Right lobe of liver (tissue), 6 donors: ENCODE data around the gene DNAAF3. TPM values are rescaled to one million over a fixed set of nuclear protein-coding genes. Genes with fewer than 3 reads are reported as not detected.
A peak's percentile ranks its signal among the peaks of the same experiment; 100 is the strongest.

Source experiments
- ATAC-seq, 4 donors: fragments of 200-7000 bp; cut with Tn5 transposase; one replicate each; pipeline ENCODE4 v1.9.1; 2020; ENCODE audit warnings: mild to moderate bottlenecking in 4 of 4, moderate library complexity in 4 of 4
- DNase-seq, 3 donors: peaks; one replicate each; pipeline ENCODE4 v3.0.0-alpha.2; 2020
- H3K27ac ChIP-seq, 3 donors: fragments of 200-600 bp; one replicate each; pipeline ENCODE4 v1.8.0; 2022
- H3K27me3 ChIP-seq, 2 donors: fragments of 200-600 bp; one replicate each; pipeline ENCODE4 v1.8.0; 2022
- H3K36me3 ChIP-seq, 4 donors: fragments of 200-600 bp; sonication (generic) in 1 of 4; one replicate each; pipeline versions ENCODE4 v1.5.1 to v1.8.0; 2017 to 2022; ENCODE audit warnings: control low read depth in 1 of 4
- H3K4me1 ChIP-seq, 4 donors: fragments of 200-600 bp; sonication (generic) in 1 of 4; one replicate each; pipeline versions ENCODE4 v1.5.1 to v1.8.0; 2017 to 2022; ENCODE audit warnings: control low read depth in 1 of 4
- H3K4me3 ChIP-seq, 3 donors: fragments of 200-600 bp; one replicate each; pipeline ENCODE4 v1.8.0; 2022
- H3K9me3 ChIP-seq, 4 donors: fragments of 200-600 bp; sonication (generic) in 1 of 4; one replicate each; pipeline versions ENCODE4 v1.5.1 to v1.8.0; 2017 to 2022; ENCODE audit warnings: control low read depth in 1 of 4
- CTCF ChIP-seq, 4 donors: fragments of 200-600 bp in 3 of 4; fragments of 450-650 bp in 1 of 4; IDR thresholded peaks; one replicate each; pipeline versions ENCODE4 v1.5.1 to v1.8.0; 2016 to 2022; ENCODE audit warnings: antibody characterized with exemption in 4 of 4, mild to moderate bottlenecking in 2 of 4
- POLR2A ChIP-seq: fragments of 450-650 bp; IDR thresholded peaks from one replicate; pipeline ENCODE4 v1.6.1; 2017; ENCODE audit warnings: antibody characterized with exemption, mild to moderate bottlenecking
- WGBS: methylation state at CpG from one replicate; pipeline ENCODE4 v1.1.6; 2018; ENCODE audit warnings: low coverage, low lambda C conversion rate; ENCODE audit not compliant: insufficient coverage; ENCODE audit errors: missing lambda C conversion rate; 5-methylcytosine and 5-hydroxymethylcytosine counted together
- intact Hi-C, 2 donors: fragments of 100-400 bp; cut with DNase I; formaldehyde crosslinking; loops; one replicate each; pipeline versions ENCODE4 v1.11.2 to v1.14.1; 2022
- total RNA-seq, 6 experiments: library from RNA; depleted of rRNA in 2 of 6; stranded (reverse); fragments of >200 nt in 2 of 6; fragmentation: NEBNext Ultra II Directional in 3 of 6; extraction: Animal tissue kit (Norgen Biotek cat#: 25700) in 3 of 6; gene quantifications; one replicate each; pipeline versions ENCODE4 v1.1.0 to v1.2.4, GENCODE V29; 2016 to 2023
- donor health status: DM: no; HTN: yes; CAD: no.
- donor health status: DM: no; HTN: no; CAD: no.
- donor health status: DM: no; HTN: no; CAD: no.
- donor health status: DM: no; HTN: yes; CAD: no.
- donor health status: DM: no; HTN: yes; CAD: no.

Gene DNAAF3
- total RNA-seq, 6 experiments from 2014 or later: 0.22 to 4.3 (median 0.49) TPM

- peaks cover 0 to 18% (median 7%) of the 10 kb centered on the region in 4 donors for H3K4me1 ChIP-seq
- no peak for TF ChIP-seq POLR2A
- TF ChIP-seq CTCF (IDR thresholded peaks at IDR 0.05): no peak
- no peak for ATAC-seq
- peak in 1 of 3 donors; percentile 21 for DNase-seq
- intact Hi-C loops: no loop called here
- 100% methylated on average over 2 of the region's 9 CpGs for WGBS
- no peaks in the 10 kb centered on the region for H3K9me3 ChIP-seq
- H3K36me3 ChIP-seq: peaks cover 0 to 2% (median 0%) of the 10 kb centered on the region in 4 donors
- H3K27ac ChIP-seq: no peak overlapping the region
- no peaks in the 10 kb centered on the region for H3K27me3 ChIP-seq
- no peak overlapping the region for H3K4me3 ChIP-seq
Observed at GRCh38 chr19:55114566-55115145, 51.8 kb downstream of the DNAAF3 start.

GRCh38 chr19:55113570-55114039, 52.8 kb downstream of the DNAAF3 start:
- H3K27me3 ChIP-seq: no peaks in the 10 kb centered on the region
- no peak for ATAC-seq
- no peaks in the 10 kb centered on the region for H3K9me3 ChIP-seq
- peaks cover 0 to 2% (median 0%) of the 10 kb centered on the region in 4 donors for H3K36me3 ChIP-seq
- intact Hi-C loops: no loop called here
- peak in 1 of 3 donors; percentile 55 for DNase-seq
- 46% methylated on average over 4 of the region's 12 CpGs for WGBS
- peak overlapping the region in 1 of 3 donors; percentile 31 for H3K27ac ChIP-seq
- peaks cover 0 to 18% (median 7%) of the 10 kb centered on the region in 4 donors for H3K4me1 ChIP-seq
- TF ChIP-seq POLR2A (no peak), CTCF (IDR thresholded peaks at IDR 0.05) (no peak)
- H3K4me3 ChIP-seq: no peak overlapping the region

GRCh38 chr19:55112777-55113569, 53.4 kb downstream of the DNAAF3 start:
- Histone ChIP-seq H3K36me3 (peaks cover 0 to 2% (median 0%) of the 10 kb centered on the region in 4 donors), H3K4me3 (no peak overlapping the region), H3K4me1 (peaks cover 0 to 15% (median 7%) of the 10 kb centered on the region in 4 donors), H3K9me3 (no peaks in the 10 kb centered on the region), H3K27ac (peak overlapping the region in 1 of 3 donors; percentile 31), H3K27me3 (no peaks in the 10 kb centered on the region)
- DNase-seq (peak in 1 of 3 donors; percentile 52), ATAC-seq (no peak)
- TF ChIP-seq CTCF (IDR thresholded peaks at IDR 0.05) (no peak), POLR2A (no peak)
- WGBS: 90% methylated on average over 8 of the region's 23 CpGs
- intact Hi-C loops: no loop called here

- DNase-seq (peak in 1 of 3 donors; percentile 50), ATAC-seq (no peak)
- WGBS: 96% methylated on average over 8 of the region's 25 CpGs
- Histone ChIP-seq H3K4me3 (no peak overlapping the region), H3K9me3 (no peaks in the 10 kb centered on the region), H3K36me3 (peaks cover 0 to 2% (median 0%) of the 10 kb centered on the region in 4 donors), H3K27me3 (no peaks in the 10 kb centered on the region), H3K4me1 (peaks cover 0 to 15% (median 7%) of the 10 kb centered on the region in 4 donors), H3K27ac (no peak overlapping the region)
- TF ChIP-seq CTCF (IDR thresholded peaks at IDR 0.05) (no peak), POLR2A (no peak)
- intact Hi-C loops: no loop called here
Observed at GRCh38 chr19:55112246-55112776, 54.1 kb downstream of the DNAAF3 start.
